HT1080 (cell line): ENCODE results near the gene MYO3A. TPM values are rescaled to one million over a fixed set of nuclear protein-coding genes. Genes with fewer than 3 reads are reported as not detected.

Source experiments
- DNase-seq: peaks from one replicate; pipeline ENCODE4 v3.0.0-alpha.2; 2015; ENCODE audit warnings: low read depth
- polyA plus RNA-seq, 2 experiments: library from polyadenylated mRNA; depleted of rRNA; stranded (reverse); fragments of >200 nt; gene quantifications; 2 replicates each; pipeline ENCODE4 v1.2.3, GENCODE V29; 2015
- total RNA-seq: library from RNA; depleted of rRNA; stranded (reverse); fragments of >200 nt; shearing (Covaris generic); gene quantifications from 2 replicates; pipeline ENCODE4 v1.2.3, GENCODE V29; 2014; rRNA removed

MYO3A gene, protein sequence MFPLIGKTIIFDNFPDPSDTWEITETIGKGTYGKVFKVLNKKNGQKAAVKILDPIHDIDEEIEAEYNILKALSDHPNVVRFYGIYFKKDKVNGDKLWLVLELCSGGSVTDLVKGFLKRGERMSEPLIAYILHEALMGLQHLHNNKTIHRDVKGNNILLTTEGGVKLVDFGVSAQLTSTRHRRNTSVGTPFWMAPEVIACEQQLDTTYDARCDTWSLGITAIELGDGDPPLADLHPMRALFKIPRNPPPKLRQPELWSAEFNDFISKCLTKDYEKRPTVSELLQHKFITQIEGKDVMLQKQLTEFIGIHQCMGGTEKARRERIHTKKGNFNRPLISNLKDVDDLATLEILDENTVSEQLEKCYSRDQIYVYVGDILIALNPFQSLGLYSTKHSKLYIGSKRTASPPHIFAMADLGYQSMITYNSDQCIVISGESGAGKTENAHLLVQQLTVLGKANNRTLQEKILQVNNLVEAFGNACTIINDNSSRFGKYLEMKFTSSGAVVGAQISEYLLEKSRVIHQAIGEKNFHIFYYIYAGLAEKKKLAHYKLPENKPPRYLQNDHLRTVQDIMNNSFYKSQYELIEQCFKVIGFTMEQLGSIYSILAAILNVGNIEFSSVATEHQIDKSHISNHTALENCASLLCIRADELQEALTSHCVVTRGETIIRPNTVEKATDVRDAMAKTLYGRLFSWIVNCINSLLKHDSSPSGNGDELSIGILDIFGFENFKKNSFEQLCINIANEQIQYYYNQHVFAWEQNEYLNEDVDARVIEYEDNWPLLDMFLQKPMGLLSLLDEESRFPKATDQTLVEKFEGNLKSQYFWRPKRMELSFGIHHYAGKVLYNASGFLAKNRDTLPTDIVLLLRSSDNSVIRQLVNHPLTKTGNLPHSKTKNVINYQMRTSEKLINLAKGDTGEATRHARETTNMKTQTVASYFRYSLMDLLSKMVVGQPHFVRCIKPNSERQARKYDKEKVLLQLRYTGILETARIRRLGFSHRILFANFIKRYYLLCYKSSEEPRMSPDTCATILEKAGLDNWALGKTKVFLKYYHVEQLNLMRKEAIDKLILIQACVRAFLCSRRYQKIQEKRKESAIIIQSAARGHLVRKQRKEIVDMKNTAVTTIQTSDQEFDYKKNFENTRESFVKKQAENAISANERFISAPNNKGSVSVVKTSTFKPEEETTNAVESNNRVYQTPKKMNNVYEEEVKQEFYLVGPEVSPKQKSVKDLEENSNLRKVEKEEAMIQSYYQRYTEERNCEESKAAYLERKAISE (N-terminal part only)
- total RNA-seq, result not detected in 2 replicates
- 0.36 TPM in 1 of 2 replicates, not detected in the other for polyA plus RNA-seq (2015; cell fraction: cytosol; rRNA removed)
- not detected in 2 replicates for polyA plus RNA-seq (2015; cell fraction: nucleus; rRNA removed)

GRCh38 chr10:25933653-25934608 is at the start of gene MYO3A:
MYO3A (plus strand) TSS chr10:25934229; CDS start chr10:25952111, 17,882 bp downstream.
- DNase-seq, result no peak

DNA sequence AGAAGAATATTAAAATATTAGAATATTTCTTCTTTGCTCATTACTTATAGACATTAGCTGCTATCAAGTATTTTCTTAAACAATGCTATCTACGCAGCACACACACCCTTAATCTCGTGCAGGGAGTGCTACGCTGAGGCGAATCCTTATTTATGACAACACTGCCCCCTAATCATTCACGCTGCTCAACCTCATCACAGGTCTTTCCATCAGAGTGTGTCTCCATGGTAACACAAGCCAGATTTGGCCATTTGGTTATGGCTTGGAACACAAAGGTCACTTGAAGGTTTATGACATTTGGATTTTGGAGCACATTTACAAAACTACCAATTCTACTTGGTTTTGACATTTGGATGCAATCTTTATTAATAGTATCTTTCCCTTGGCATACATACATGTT is 45.4 kb upstream of the MYO3A start:
- no peak for DNase-seq

GRCh38 chr10:25890995-25891394 is 43.0 kb upstream of the MYO3A start:
- DNase-seq, result no peak

DNA sequence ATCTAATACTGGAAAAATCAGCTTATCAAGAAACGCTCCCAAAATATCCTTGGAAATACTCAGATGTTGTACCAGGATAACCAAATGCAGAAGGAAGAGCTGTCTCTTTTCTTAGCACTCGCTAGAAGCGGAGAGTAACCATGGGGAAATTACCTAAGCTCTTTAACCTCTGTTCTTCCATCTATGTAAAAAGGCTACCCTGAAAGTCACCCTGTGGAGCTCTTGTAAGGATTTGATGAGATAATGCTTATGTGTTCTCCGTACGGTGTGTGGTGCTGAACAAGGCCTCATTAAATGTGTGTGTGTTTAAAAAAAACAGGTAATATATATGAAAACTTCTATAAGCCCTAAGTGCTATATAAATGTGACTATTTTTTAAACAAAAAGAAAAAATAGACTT is 38.2 kb upstream of the MYO3A start:
- no peak for DNase-seq

DNA sequence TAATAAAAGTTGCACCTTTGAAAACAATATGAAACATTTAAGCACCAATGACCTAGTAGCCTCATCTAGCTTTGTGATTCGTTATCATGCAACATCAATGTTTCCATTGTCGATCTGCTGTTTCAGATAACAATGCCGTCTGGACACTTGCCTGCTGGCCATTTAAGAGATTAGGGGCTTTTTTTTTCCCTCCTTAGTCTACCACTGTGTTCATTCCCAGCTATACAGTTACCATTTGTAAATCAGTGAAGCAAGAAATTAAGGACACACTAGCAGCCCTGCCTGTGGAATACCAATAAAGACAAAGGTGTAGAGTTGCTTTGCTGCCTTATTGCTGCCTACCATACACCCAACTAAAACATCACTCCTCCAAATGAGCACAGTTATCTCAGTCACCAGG is 37.6 kb upstream of the MYO3A start:
- no peak for DNase-seq

GRCh38 chr10:25899304-25899703 is 34.7 kb upstream of the MYO3A start:
- DNase-seq, result no peak

- DNase-seq, result no peak
Observed at GRCh38 chr10:25901199-25901598, 32.8 kb upstream of the MYO3A start.

- DNase-seq, result no peak
Observed at GRCh38 chr10:25902002-25902401, 32.0 kb upstream of the MYO3A start.

GRCh38 chr10:25907261-25907660 is 26.8 kb upstream of the MYO3A start:
- no peak for DNase-seq

DNA sequence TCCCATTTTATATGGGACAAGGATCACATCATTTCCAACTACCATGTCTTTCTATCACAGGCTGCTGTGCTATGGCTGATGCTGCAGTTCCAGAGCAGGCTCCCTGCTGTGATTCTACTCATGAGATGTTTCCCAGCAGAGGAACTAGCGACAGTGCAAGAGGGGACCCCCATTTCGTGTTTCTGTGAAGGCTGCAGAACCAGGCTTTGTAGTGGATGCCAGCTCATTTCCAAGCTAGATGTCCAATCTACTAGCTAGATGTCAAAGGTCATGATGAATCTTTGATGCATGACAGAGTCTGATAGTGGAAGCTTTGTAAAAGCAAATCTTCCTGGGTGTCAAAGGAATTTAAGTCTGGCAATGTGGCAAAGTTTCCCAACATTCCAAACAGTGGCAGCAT is 21.2 kb upstream of the MYO3A start:
- DNase-seq, result no peak

- no peak for DNase-seq
Observed at GRCh38 chr10:25914776-25915175, 19.3 kb upstream of the MYO3A start.

DNA sequence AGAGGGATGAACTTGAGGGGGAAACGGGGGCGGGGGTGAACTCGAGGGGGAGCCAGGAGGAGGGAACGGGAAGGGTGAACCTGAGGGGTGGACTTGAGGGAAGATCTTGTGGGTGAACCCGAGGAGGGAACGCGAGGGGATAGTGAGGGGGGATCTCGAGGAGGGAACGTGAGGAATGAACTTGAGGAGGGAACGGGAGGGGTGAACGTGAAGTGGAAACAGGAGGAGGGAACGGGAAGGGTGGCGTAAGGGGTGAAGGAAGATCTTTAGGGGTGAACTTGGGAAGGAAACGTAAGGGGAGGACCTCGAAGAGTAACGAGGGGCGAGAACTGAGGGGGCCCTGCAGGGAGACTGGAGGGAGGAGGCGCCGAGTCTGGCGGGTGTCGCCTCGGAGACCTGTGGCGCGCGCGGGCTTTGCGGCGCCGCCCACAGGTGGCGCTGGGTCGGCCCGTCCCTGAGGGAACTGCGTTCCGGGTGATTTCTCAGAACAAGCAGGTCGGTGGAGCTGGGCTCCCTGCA is 651 bp downstream of the MYO3A start:
- no peak for DNase-seq

DNA sequence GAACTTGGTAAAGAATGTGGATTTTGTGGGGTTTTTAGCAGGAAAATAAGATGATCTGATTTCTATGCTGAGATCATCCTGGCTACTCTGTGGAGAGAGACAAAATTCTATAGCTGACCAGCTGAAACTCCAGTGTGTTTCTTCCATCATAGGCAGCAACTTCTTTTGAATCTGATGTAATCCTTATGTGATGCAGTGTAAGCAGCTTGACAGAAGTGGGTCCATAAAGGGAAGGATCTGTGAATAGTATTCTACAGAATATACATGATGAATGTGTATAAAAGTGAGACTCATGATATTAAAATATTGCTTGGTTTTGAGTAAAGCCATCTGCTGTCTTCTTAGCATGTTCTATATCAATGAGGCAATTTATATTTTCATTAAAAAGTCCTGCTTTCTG is 4.4 kb downstream of the MYO3A start:
- no peak for DNase-seq

DNA sequence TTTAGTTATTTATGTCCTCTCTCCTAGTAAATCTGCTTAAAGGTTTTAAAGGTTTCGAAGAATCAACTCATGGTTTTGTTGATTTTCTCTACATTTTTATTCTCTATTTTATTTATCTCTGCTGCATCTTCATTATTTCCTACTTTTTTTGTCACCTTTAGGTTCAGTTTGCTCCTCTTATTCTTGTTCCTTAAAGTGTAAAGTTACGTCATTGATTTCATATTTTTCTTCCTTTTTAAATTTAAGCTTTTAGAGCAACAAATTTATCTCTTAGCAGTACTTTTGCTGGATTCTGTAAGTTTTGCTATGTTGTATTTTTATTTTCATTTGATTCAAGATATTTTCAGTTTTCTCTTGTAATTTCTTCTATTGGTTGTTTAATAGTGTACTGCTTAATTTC is 10.7 kb downstream of the MYO3A start:
- no peak for DNase-seq

DNA sequence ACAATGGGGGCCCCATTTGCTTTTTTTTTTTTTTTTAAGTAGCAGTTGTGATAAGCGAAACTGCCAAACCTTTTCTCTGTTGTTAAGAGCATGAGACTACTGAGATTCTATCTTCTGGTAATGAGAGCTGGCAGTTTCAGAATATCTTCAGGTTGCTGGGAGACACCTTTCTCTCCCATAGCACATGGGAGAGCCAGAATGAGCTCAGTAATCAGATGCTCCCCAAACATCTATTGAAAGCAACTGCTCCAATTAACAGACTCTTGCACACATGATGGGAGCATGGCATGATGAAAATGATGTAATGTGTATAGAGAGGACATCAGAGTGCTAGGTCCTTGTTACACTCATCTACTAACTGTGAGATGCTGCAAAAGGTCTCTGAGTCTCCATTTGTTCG is 18.8 kb downstream of the MYO3A start:
- no peak for DNase-seq

DNA sequence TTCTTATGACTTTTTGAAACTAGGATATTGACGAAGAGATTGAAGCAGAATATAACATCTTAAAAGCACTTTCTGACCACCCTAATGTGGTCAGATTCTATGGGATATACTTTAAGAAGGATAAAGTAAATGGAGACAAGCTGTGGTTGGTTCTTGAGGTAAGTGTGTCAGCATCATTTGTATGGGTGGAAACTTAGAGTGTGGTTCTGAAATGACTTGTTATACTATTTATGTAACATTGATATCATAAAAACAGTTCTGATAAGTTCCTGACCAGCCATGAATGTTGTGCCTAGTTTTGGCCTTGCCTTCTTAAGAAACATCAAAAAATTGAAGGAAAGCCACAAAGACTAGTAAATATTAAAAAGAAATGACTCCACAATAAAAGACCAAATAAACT is 20.8 kb downstream of the MYO3A start:
- DNase-seq, result no peak

DNA sequence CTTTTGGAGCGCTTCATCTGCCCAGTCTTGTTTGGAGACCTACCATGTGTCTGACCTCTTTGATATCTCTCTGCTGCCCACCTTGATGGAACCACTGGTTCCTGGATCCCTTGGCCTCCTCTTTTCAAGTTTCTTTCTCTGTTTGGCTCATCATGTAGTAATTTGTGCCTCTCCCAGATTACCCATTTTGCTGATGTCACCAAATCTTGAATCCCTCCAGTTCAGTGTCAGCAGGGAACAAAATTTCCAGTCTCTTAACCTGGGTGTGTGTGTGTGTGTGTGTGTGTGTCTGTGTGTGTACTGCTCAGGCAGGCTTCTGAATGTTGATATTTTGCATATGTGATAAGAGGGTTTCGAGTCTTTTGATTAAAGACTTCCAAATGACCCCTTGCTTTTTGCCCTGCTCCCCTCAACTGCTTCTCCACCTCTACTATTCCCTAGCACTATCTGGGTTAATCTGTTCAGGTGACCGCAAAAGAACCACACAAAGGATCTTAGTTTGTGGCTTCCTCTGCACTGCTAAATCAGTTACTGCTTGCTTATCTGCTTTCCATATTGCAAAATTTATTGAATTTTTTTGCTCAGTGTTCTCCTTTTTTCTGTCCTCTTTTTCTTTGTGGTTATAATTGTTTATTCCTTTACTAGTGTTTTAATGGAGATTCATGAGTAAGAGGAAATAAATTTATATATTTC is 25.7 kb downstream of the MYO3A start:
- no peak for DNase-seq

GRCh38 chr10:25965584-25965983 is 31.6 kb downstream of the MYO3A start:
- DNase-seq, result no peak

DNA sequence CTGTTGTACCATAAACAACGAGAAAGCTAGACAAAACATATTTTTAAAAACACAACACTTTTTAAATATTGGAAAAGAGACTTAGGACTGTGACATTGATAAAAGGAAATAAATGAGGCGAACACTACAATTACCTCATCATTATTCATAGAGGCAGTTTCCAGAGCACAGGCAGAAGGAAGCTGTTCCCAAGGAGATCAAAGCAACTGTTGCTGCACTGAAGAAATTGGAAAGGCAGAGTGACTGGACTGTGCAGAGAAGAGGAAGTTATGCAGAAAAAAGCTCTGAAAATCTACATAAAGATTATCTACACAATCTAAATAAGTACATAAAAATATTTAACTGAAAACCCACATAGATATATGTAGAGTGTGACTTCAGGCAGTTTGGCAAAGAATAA is 32.8 kb downstream of the MYO3A start:
- no peak for DNase-seq
